ENCODE data around the gene BTG1. TPM values are rescaled to one million over a fixed set of nuclear protein-coding genes. Genes with fewer than 3 reads are reported as not detected.

Gene BTG1
- total RNA-seq (2014; rRNA removed; shearing (Covaris generic)), result 0.10 and 0.68 TPM in 2 replicates

DNA sequence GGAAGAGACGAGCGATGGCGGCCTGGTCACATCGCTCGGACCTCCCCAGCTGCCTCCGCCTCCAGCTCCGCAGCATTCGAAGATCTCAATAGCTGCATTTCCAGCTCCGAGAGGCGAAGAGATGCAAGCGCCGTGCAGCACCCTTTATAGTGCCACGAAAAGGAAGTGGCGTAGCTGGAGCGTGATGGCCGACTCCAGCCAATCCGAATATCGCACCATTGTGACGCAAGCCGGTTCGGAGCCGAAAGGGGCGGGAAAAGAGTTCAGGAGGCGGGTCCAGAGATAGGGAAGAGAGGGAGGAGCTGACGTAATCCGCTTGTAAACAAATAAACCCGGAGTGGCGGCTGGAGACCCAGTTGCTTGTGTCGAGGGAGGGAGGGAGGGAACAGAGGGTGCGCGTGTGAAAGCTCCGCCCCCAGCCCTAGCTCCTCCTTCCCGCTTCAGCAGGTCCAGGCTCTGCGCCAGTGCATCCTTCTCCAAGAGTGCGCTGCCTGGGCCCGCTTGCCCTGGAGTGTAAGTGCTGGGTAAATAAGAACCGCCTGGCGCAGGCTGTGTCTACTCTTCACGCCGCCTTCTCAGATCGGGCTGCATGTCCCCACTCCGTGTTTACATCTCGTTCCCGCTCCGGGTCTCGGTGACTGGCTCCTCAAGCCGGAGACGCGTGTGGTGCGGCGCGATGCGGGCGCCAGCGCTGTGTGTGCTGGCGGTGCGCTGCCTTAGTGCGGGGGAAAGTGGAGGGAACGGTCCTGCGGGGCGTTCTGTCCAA, at the start of gene BTG1:
TSS of gene BTG1 (minus strand) at position 116 of the 766 bp plus-strand sequence. CDS start 311 bp downstream, outside the sequence.
- in situ Hi-C loops (cut with HindIII; ENCODE audit: low sequenced_read_pairs), result no loop called here
- DNase-seq (ENCODE audit: low spot score), result peak; percentile 100

GRCh38 chr12:92194561-92194960, 48.9 kb upstream of the BTG1 start:
- in situ Hi-C loops (cut with HindIII; ENCODE audit: low sequenced_read_pairs), result no loop called here
- DNase-seq (ENCODE audit: low spot score), result peak; percentile 74

GRCh38 chr12:92193846-92194245, 48.2 kb upstream of the BTG1 start:
- peak; percentile 14 for DNase-seq (ENCODE audit: low spot score)
- in situ Hi-C loops (cut with HindIII; ENCODE audit: low sequenced_read_pairs), result no loop called here

DNA sequence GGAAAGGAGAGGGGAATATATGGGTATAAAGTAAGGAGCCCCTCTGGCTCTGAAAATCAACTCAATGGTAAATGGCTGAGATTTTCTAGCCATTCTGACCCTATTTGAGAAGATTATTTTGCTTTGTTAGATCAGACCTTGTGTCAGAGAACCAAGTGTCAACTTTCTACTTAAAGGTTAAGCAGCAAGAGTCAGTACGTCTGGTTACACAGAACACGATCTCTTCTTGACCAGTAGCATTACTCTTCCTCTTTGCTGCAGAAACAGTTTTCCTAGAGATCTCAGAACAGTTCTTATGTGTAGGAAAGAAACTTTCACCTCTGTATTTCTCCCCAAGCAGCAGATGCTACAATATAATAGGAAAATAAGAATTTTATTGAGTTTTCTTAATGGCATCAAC, 47.4 kb upstream of the BTG1 start:
- in situ Hi-C loops (cut with HindIII; ENCODE audit: low sequenced_read_pairs), result no loop called here
- peak; percentile 35 for DNase-seq (ENCODE audit: low spot score)

DNA sequence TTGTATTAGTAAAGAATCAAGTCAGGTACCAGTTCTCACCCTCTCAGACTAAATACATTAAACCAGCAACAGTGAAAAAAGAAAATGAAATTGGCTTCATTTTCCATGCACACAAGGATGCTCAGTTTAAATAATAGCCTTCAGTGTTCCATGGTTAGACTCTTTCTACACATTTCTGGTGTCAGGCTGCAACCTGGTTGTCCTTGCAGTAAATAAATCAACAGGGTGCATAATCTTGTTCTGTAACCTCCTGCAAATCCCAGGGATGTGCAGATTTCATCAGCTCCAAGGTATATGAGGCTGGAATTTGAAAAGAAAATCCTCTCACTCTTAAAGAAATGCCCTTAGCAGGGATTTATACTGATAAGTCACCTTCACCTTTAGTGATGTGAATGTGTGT, 46.7 kb upstream of the BTG1 start:
- in situ Hi-C loops (cut with HindIII; ENCODE audit: low sequenced_read_pairs), result no loop called here
- DNase-seq (ENCODE audit: low spot score), result peak; percentile 62

DNA sequence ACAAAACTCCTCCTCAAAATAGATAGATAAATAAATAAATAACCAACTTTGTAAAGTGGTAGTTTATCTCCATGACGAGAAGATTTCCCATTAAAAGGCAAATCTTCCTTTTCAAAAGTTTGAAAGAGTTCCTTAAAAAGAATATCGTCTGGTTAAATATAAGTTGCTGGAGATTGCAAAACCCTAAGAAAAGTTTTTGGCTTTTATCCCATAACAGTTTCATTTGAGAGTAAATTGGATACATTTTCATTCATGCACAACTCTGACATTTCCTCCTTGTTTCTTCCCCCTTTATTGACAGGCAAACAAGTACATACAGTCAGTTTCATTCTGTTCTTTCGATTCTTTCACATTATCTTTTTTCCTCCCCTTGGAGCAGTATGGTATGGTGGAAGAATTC, 45.4 kb upstream of the BTG1 start:
- in situ Hi-C loops (cut with HindIII; ENCODE audit: low sequenced_read_pairs), result no loop called here

GRCh38 chr12:92188517-92189188, 43.0 kb upstream of the BTG1 start:
- DNase-seq (ENCODE audit: low spot score), result no peak
- in situ Hi-C loops (cut with HindIII; ENCODE audit: low sequenced_read_pairs), result no loop called here

More for the DNA sequence above, 45.4 kb upstream of the BTG1 start:
- no peak for DNase-seq (ENCODE audit: low spot score)

DNA sequence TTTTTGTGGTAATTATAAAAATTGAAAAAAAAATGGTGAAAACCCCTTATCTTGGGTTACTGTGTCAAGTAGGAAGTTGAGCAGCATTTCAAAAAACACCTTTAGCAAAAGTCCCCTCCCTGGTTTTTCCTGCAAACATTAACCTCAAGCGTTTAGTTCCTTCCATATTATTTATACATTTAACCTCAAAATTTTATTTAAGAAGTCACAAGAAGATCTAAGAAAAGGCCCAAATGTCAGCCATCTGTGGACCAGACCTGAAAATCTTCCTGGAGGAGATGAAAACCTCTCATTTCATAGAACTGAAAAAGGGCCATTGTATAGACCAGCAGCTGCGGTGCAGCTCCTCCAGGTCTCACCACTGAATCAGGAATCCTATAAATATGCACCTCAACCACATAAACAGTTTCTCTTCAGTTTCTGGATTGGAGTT, 40.4 kb upstream of the BTG1 start:
- in situ Hi-C loops (cut with HindIII; ENCODE audit: low sequenced_read_pairs), result no loop called here
- DNase-seq (ENCODE audit: low spot score), result no peak

GRCh38 chr12:92185052-92185451, 39.4 kb upstream of the BTG1 start:
- in situ Hi-C loops (cut with HindIII; ENCODE audit: low sequenced_read_pairs), result no loop called here
- no peak for DNase-seq (ENCODE audit: low spot score)

GRCh38 chr12:92183575-92183974, 37.9 kb upstream of the BTG1 start:
- in situ Hi-C loops (cut with HindIII; ENCODE audit: low sequenced_read_pairs), result no loop called here
- DNase-seq (ENCODE audit: low spot score), result no peak

DNA sequence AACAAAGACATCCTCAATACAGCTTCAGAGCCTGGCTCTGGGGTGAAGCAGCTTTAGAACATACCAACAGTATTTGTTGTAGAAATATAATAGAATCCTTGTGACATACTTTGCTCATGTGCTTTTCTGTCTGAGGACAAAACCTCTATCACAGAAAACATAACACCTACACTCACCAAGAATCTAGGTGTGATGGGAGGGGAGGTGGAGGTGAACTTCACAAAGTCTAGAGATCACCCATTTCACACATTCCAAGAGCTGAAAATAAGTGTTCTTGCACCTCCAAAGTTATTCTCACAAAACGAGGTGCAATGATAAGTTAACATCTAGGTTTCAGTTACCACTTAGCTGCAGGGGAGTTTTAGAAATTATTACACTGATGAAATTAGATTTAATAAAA, 32.7 kb upstream of the BTG1 start:
- no peak for DNase-seq (ENCODE audit: low spot score)

GRCh38 chr12:92176646-92177045, 31.0 kb upstream of the BTG1 start:
- DNase-seq (ENCODE audit: low spot score), result no peak
- in situ Hi-C loops (cut with HindIII; ENCODE audit: low sequenced_read_pairs), result no loop called here

More for the DNA sequence above, 32.7 kb upstream of the BTG1 start:
- in situ Hi-C loops (cut with HindIII; ENCODE audit: low sequenced_read_pairs), result no loop called here

- in situ Hi-C loops (cut with HindIII; ENCODE audit: low sequenced_read_pairs), result no loop called here
These were observed 30.3 kb upstream of the BTG1 start for GRCh38 chr12:92175961-92176360.

GRCh38 chr12:92170050-92170449, 24.4 kb upstream of the BTG1 start:
- in situ Hi-C loops (cut with HindIII; ENCODE audit: low sequenced_read_pairs), result no loop called here
- DNase-seq (ENCODE audit: low spot score), result no peak

More at GRCh38 chr12:92175961-92176360, 30.3 kb upstream of the BTG1 start:
- DNase-seq (ENCODE audit: low spot score), result no peak

GRCh38 chr12:92167075-92167474, 21.4 kb upstream of the BTG1 start:
- in situ Hi-C loops (cut with HindIII; ENCODE audit: low sequenced_read_pairs), result no loop called here
- no peak for DNase-seq (ENCODE audit: low spot score)

DNA sequence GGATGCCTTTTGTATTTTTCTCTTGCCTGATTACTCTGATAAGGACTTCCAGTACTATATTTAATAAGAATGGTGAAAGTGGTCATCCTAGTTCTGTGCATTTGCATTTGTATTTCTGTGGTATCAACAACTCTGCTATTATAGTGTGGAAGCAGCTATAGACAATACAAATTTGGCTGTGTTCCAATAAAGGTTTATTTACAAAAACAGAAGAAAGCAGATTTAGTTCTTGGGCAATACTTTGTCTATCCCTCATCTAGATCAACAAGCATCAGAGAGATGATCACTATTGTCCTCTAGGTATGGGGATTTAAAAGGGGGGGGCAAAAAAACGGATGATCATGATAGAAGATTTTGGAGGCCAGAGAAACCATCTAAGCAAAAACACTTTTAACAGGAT, 19.1 kb upstream of the BTG1 start:
- in situ Hi-C loops (cut with HindIII; ENCODE audit: low sequenced_read_pairs), result no loop called here

GRCh38 chr12:92162079-92162478, 16.4 kb upstream of the BTG1 start:
- no peak for DNase-seq (ENCODE audit: low spot score)
- in situ Hi-C loops (cut with HindIII; ENCODE audit: low sequenced_read_pairs), result no loop called here

More for the DNA sequence above, 19.1 kb upstream of the BTG1 start:
- no peak for DNase-seq (ENCODE audit: low spot score)

DNA sequence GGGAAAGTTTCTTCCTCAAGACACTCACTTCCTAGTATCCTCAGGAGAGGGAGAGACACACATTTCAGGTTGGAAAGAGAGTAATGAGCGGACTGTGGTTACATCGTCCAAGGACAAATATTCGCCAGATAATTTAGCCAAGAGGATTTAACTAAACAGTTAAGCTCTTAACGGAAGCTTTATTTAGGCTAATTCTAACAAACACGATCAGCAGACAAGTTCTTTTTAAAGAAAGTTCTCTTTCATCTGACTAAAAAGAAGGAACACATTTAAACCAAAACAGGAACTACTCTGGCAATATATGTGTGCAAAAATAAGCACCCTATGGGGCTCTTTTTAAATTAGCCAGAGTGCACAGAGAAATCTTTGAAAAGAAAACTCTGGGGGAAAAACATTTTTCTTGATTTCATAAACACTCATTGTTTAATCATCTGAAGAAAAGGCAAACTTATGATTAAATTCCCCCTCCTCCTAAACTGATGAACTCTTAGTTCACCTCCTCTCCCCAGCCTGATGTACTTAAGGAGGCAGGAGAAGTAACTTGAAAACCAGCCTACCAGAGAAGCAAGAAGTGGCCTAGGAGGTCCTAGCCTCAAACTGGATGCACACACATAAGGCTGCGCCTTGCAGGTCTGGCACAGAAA, 13.3 kb upstream of the BTG1 start:
- in situ Hi-C loops (cut with HindIII; ENCODE audit: low sequenced_read_pairs), result no loop called here
- DNase-seq (ENCODE audit: low spot score), result no peak

DNA sequence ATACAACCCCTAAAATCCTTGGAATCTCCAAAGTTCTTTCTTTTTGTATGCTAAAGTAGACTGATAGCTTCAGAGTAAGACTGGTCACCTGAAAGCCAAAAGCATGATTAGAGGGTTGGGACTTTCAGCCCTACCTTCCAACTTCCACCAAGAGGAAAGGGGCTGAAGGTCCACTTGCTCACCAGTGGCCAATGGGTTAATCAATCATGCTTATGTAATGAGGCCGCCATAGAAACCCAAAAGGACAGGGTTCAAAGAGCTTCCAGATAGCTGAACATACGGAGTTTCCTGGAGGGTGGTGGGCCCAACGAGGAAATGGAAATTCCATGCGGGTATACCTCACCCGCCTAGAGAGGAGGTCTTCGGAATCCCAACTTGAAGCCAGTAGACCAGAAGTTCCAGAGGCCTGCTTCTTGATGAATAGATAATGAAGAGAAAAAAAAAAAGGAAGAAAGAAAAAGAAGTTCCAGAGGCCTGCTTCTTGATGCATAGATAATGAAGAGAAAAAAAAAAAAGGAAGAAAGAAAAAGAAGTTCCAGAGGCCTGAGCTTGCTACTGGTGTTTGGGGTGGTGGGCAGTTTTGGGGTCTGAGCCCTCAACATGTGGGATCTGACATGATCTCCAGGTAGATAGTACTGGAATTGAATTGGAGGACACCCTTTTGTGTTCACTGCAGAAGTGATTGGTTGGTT, 11.2 kb upstream of the BTG1 start:
- no peak for DNase-seq (ENCODE audit: low spot score)
- in situ Hi-C loops (cut with HindIII; ENCODE audit: low sequenced_read_pairs), result no loop called here

GRCh38 chr12:92156139-92156538, 10.5 kb upstream of the BTG1 start:
- in situ Hi-C loops (cut with HindIII; ENCODE audit: low sequenced_read_pairs), result no loop called here
- DNase-seq (ENCODE audit: low spot score), result no peak
